Spleen (tissue), 11 donors: ENCODE data around the gene VSNL1. TPM values are rescaled to one million over a fixed set of nuclear protein-coding genes. Genes with fewer than 3 reads are reported as not detected.

Experiments
- DNase-seq: peaks from one replicate; pipeline ENCODE4 v3.0.0-alpha.2; 2020
- H3K27ac ChIP-seq, 8 donors: fragments of 200-600 bp; sonication (generic) in 7 of 8; 1 replicate in 4 of 8; 2 replicates in 4 of 8; pipeline versions ENCODE4 v1.5.0 to v1.8.0; 2016 to 2021; ENCODE audit warnings: inconsistent platforms in 4 of 8, mild to moderate bottlenecking in 4 of 8, moderate library complexity in 1 of 8
- H3K27me3 ChIP-seq, 7 donors: fragments of 200-600 bp; sonication (generic) in 6 of 7; replicated peaks in 1 of 7; 1 replicate in 4 of 7; 2 replicates in 3 of 7; pipeline versions ENCODE4 v1.5.0 to v1.8.0; 2016 to 2021; ENCODE audit warnings: inconsistent platforms in 3 of 7, mild to moderate bottlenecking in 1 of 7
- H3K36me3 ChIP-seq, 6 donors: fragments of 200-600 bp; sonication (generic) in 5 of 6; 1 replicate in 4 of 6; 2 replicates in 2 of 6; pipeline versions ENCODE4 v1.5.0 to v1.8.0; 2016 to 2021; ENCODE audit warnings: inconsistent platforms in 2 of 6
- H3K4me1 ChIP-seq, 6 donors: fragments of 200-600 bp; sonication (generic) in 5 of 6; 1 replicate in 3 of 6; 2 replicates in 3 of 6; pipeline versions ENCODE4 v1.5.0 to v1.8.0; 2016 to 2021; ENCODE audit warnings: inconsistent platforms in 3 of 6
- H3K4me3 ChIP-seq, 8 donors: fragments of 200-600 bp; sonication (generic) in 7 of 8; 1 replicate in 4 of 8; 2 replicates in 4 of 8; pipeline versions ENCODE4 v1.5.0 to v1.8.0; 2016 to 2021; ENCODE audit warnings: inconsistent platforms in 4 of 8, mild to moderate bottlenecking in 4 of 8, moderate library complexity in 2 of 8
- H3K9me3 ChIP-seq, 8 donors: fragments of 200-600 bp; sonication (generic) in 7 of 8; 1 replicate in 4 of 8; 2 replicates in 4 of 8; pipeline versions ENCODE4 v1.5.0 to v1.8.0; 2016 to 2021; ENCODE audit warnings: inconsistent platforms in 4 of 8
- POLR2A ChIP-seq, 3 donors: fragments of 450-650 bp; IDR thresholded peaks; one replicate each; pipeline ENCODE4 v1.5.1; 2017; ENCODE audit warnings: antibody characterized with exemption in 3 of 3, mild to moderate bottlenecking in 1 of 3
- POLR2AphosphoS5 ChIP-seq, 3 donors: sonication (generic); formaldehyde crosslinking; IDR thresholded peaks; one replicate each; pipeline ENCODE4 v1.5.1; 2017; ENCODE audit warnings: antibody characterized with exemption in 3 of 3
- WGBS, 5 donors: extraction: QIAGEN DNeasy Blood & Tissue Kit in 3 of 5; methylation state at CpG; one replicate each; pipeline versions ENCODE4 v1.1.5 to v1.1.7; 2013 to 2018; 5-methylcytosine and 5-hydroxymethylcytosine counted together
- intact Hi-C: fragments of 100-400 bp; cut with DNase I; formaldehyde crosslinking; loops from one replicate; pipeline ENCODE4 v1.15.0; 2023; ENCODE audit warnings: low total_unique reads
- polyA plus RNA-seq, 3 donors: library from polyadenylated mRNA; stranded (reverse); fragments of 200-250 nt; gene quantifications; one replicate each; pipeline ENCODE4 v1.2.1, GENCODE V29; 2013
- total RNA-seq, 7 donors: library from RNA; depleted of rRNA in 3 of 7; stranded (reverse); fragments of >200 nt in 3 of 7; fragmentation: NEBNext Ultra II Directional in 4 of 7; extraction: Animal tissue kit (Norgen Biotek cat#: 25700) in 4 of 7; gene quantifications; one replicate each; pipeline versions ENCODE4 v1.1.0 to v1.2.1, GENCODE V29; 2016 to 2021
- TF ChIP-seq, protein P1 (sequence below), 11 experiments: fragments of 200-600 bp in 7 of 11; fragments of 450-650 bp in 4 of 11; sonication (generic) in 4 of 11; IDR thresholded peaks in 8 of 11; conservative IDR thresholded peaks in 3 of 11; 1 replicate in 7 of 11; 2 replicates in 4 of 11; pipeline versions ENCODE4 v1.4.0 to v1.8.0; 2016 to 2021; ENCODE audit warnings: antibody characterized with exemption in 11 of 11, inconsistent platforms in 4 of 11, mild to moderate bottlenecking in 1 of 11
- donor health status: healthy with polysubstance abuse.
- donor health status: DM: no; HTN: no; CAD: no; lungs with moderate emphysema.
- donor health status: DM: no; HTN: no; CAD: no.
- donor health status: Bipolar disorder and iron deficiency.
- donor health status: healthy.
- donor health status: DM: no; HTN: no; CAD: no.
- donor health status: DM: yes; HTN: yes; CAD: no.

The VSNL1 gene
- total and polyA plus RNA-seq, 10 donors, result 0.06 to 0.16 TPM; not detected in 8

DNA sequence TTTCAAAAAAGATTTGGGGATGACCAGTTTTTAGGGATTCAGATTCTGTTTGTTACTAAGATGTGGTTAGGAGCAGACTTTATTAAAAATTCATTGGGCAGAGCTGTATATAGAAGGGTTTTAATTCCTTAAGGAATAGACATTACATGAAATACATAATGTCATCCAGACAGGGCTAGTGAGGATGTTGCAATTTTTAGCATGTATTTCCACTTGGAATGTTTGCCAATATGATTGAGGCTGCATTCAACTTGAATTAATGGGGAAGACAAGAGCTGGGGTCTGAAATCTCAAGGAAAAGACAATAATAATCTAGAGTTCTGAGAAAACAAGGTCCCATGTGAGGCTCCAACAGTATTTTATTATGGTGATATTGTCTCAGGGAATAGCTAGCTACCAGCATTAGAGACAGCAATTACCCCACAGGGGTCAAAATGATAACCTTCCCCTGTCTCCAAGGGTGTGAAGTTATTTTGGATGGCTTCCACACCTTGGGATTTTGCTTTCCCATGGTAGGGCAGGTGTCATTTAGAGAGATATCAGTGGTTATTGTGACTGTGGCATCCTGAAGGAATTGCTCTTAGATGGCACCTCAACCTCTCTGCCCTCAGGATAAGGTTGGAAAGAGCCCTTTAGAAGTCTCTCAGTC is 60.2 kb downstream of the VSNL1 start:
- Histone ChIP-seq H3K27ac (no peak overlapping the region), H3K9me3 (no peaks in the 10 kb centered on the region), H3K36me3 (no peaks in the 10 kb centered on the region), H3K4me3 (no peak overlapping the region), H3K27me3 (no peaks in the 10 kb centered on the region), H3K4me1 (no peaks in the 10 kb centered on the region)
- intact Hi-C loops, result no loop called here
- no peak for TF ChIP-seq POLR2A (IDR thresholded peaks at IDR 0.05)
- TF ChIP-seq, protein P1, sequence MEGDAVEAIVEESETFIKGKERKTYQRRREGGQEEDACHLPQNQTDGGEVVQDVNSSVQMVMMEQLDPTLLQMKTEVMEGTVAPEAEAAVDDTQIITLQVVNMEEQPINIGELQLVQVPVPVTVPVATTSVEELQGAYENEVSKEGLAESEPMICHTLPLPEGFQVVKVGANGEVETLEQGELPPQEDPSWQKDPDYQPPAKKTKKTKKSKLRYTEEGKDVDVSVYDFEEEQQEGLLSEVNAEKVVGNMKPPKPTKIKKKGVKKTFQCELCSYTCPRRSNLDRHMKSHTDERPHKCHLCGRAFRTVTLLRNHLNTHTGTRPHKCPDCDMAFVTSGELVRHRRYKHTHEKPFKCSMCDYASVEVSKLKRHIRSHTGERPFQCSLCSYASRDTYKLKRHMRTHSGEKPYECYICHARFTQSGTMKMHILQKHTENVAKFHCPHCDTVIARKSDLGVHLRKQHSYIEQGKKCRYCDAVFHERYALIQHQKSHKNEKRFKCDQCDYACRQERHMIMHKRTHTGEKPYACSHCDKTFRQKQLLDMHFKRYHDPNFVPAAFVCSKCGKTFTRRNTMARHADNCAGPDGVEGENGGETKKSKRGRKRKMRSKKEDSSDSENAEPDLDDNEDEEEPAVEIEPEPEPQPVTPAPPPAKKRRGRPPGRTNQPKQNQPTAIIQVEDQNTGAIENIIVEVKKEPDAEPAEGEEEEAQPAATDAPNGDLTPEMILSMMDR (IDR thresholded peaks at IDR 0.05 in 8 of 11, conservative IDR thresholded peaks at IDR 0.05 in 3 of 11), result no peak
- TF ChIP-seq POLR2AphosphoS5 (IDR thresholded peaks at IDR 0.05), result no peak
- no peak for DNase-seq

DNA sequence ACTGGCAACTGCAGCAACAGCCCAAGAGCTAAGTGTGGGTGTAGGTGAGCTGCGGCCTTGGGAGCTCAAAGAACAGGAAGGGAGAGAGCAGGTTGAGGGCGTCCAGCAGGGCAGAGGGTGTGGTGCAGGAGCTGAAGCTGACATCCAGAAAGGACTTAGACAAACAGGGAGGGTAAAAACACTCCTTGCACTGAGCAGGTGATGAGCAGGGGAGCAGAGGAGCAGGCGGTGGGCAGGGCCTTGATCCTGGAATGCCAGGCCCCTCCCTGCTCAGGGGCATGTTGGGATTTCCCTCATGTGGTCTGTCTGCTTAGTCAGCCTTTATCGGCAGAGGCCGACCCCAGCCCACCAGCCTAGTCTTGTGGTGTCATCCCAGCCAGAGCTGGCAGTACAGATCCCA is 63.6 kb downstream of the VSNL1 start:
- Histone ChIP-seq H3K36me3 (no peaks in the 10 kb centered on the region), H3K27ac (no peak overlapping the region), H3K9me3 (no peaks in the 10 kb centered on the region), H3K27me3 (no peaks in the 10 kb centered on the region), H3K4me1 (no peaks in the 10 kb centered on the region), H3K4me3 (no peak overlapping the region)
- WGBS, 5 donors, result 77 to 90% (median 88%) methylated on average over 5 of the region's 5 CpGs
- intact Hi-C loops, result no loop called here
- DNase-seq, result no peak
- TF ChIP-seq POLR2A (IDR thresholded peaks at IDR 0.05), result no peak
- TF ChIP-seq POLR2AphosphoS5 (IDR thresholded peaks at IDR 0.05), result no peak
- TF ChIP-seq, protein P1 (IDR thresholded peaks at IDR 0.05 in 8 of 11, conservative IDR thresholded peaks at IDR 0.05 in 3 of 11), result no peak

DNA sequence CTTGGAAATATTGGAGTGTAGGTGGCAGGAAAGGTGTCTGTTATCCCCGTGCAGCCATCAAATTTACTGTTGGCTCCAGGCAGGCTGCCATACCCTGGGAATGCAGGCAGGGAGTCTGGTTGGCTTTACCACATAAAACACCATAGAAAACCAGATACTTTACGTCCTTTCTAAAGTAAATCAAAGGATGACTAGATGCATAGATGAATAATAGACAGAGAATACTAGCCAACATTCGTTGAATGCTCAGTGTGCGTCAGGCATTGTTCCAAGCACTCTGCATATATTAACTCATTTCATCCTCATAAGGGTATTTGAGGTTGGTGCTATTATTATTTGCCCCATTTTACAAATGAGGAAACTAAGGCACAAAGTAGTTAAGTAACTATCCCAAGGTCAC is 65.2 kb downstream of the VSNL1 start:
- no peaks in the 10 kb centered on the region for H3K4me1 ChIP-seq
- 80 to 92% (median 89%) methylated on average over 4 of the region's 4 CpGs for WGBS, 5 donors
- no peaks in the 10 kb centered on the region for H3K36me3 ChIP-seq
- H3K4me3 ChIP-seq, result no peak overlapping the region
- no peaks in the 10 kb centered on the region for H3K9me3 ChIP-seq
- no peak overlapping the region for H3K27ac ChIP-seq
- TF ChIP-seq, protein P1 (IDR thresholded peaks at IDR 0.05 in 8 of 11, conservative IDR thresholded peaks at IDR 0.05 in 3 of 11), result no peak
- TF ChIP-seq POLR2A (IDR thresholded peaks at IDR 0.05), result no peak
- TF ChIP-seq POLR2AphosphoS5 (IDR thresholded peaks at IDR 0.05), result no peak
- intact Hi-C loops, result no loop called here
- DNase-seq, result no peak
- H3K27me3 ChIP-seq, result no peaks in the 10 kb centered on the region

DNA sequence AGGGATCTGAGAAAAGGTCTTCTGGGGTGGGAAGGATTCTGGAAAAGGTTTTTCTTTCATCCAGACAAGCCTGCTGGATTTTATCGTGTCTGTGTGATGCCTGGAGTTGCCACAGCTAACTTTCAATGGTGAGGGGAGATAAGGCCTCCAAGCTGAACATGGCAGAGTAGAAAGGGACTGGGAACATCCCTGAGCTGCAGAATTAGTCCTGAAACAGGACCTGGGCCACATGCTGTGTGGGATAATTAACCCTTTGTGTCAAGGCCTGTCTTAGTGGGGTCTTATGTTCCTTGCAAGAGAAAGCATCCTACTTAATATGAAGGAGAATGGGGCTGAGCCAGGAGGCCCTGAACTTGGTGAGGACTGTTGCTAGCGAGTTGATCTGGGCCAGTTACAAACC is 66.4 kb downstream of the VSNL1 start:
- no peak for DNase-seq
- TF ChIP-seq POLR2A (IDR thresholded peaks at IDR 0.05) (no peak), POLR2AphosphoS5 (IDR thresholded peaks at IDR 0.05) (no peak)
- TF ChIP-seq, protein P1 (IDR thresholded peaks at IDR 0.05 in 8 of 11, conservative IDR thresholded peaks at IDR 0.05 in 3 of 11), result no peak
- H3K9me3 ChIP-seq, result no peaks in the 10 kb centered on the region
- no peaks in the 10 kb centered on the region for H3K27me3 ChIP-seq
- H3K4me1 ChIP-seq, result no peaks in the 10 kb centered on the region
- no peaks in the 10 kb centered on the region for H3K36me3 ChIP-seq
- H3K27ac ChIP-seq, result no peak overlapping the region
- H3K4me3 ChIP-seq, result no peak overlapping the region
- intact Hi-C loops, result no loop called here
- 60 to 88% (median 67%) methylated on average over 2 of the region's 2 CpGs for WGBS, 5 donors
